HG03442 (cell line): ENCODE measurements around the gene NPPC.

Experiments used
- ATAC-seq: cut with Tn5 transposase; IDR thresholded peaks from one replicate; pipeline ENCODE4 v1.9.1; 2021; ENCODE audit warnings: mild to moderate bottlenecking, moderate library complexity; ENCODE audit not compliant: unreplicated experiment

NPPC gene

DNA sequence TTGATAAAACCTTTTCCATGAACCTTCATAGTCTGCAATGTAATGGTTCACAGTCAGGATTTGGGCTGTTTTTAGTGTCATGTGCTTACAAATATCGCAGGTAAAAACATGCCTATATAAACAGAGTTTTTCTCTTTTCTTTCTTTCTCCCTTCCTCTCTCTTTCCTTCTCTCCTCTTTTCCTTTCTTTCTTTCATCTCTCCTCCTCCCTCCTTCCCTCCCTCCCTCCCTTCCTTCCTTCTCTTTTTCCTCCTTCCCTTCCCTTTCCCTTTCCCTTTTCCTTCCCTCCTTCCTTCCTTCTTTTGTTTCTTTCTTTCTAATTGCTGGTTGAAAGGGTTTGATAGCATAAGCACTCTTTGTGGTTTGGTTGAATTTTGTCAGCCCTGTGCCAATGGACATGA lies 9.6 kb upstream of the NPPC start:
- no peak for ATAC-seq

GRCh38 chr2:231935207-231935524 lies 9.0 kb upstream of the NPPC start:
- ATAC-seq, result no peak

GRCh38 chr2:231934441-231935206 lies 8.4 kb upstream of the NPPC start:
- no peak for ATAC-seq

GRCh38 chr2:231933916-231934401 lies 7.8 kb upstream of the NPPC start:
- no peak for ATAC-seq

DNA sequence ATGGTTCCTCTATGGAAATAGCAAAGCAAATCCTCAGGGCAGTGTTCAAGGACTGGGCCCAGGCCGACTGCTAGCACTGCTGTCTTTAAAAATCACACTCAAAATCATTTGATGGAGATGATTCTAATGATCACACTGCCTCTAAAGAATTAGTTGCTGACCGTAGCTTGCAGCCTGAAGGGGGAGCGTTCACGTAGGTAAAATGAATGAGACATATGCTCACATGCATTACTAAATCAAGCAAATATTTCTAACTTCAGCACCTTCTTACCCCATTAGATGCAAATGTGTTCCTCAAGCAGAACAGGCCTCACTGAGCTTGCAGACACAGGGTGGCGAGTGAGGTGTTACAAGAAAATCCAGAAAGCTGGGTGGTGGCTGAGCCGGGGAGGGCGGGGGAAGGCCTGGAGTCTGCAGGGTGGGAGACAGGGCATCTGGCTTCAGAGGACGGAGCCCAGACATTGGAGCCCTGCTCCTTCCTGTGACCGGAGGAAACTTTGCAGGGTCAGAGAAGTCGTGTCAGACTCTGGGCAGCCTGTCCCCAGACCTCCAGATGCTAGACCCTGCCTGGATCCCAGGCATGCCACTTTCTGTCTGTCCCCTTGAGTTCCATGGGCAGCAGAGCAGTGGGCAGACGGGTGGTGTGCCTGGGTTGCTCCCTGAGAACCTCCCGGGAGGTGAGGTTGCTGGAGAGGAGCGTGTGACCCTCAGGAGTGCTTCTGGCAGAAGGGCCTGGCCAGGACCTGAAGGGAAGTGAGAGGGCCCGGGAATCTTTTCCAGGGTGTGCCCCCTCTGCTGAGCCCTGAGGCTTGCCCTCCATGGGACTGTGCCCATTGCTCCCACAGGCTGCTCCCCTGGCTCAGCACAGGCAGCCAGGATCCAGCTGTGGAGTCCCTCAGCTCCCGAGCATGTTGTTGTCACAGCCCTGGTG lies 7.1 kb upstream of the NPPC start:
- no peak for ATAC-seq

- ATAC-seq, result no peak
Measured at GRCh38 chr2:231932711-231932970, 6.4 kb upstream of the NPPC start.

GRCh38 chr2:231931481-231931915 lies 5.3 kb upstream of the NPPC start:
- no peak for ATAC-seq

- ATAC-seq, result no peak
Measured at GRCh38 chr2:231930593-231931281, 4.5 kb upstream of the NPPC start.

DNA sequence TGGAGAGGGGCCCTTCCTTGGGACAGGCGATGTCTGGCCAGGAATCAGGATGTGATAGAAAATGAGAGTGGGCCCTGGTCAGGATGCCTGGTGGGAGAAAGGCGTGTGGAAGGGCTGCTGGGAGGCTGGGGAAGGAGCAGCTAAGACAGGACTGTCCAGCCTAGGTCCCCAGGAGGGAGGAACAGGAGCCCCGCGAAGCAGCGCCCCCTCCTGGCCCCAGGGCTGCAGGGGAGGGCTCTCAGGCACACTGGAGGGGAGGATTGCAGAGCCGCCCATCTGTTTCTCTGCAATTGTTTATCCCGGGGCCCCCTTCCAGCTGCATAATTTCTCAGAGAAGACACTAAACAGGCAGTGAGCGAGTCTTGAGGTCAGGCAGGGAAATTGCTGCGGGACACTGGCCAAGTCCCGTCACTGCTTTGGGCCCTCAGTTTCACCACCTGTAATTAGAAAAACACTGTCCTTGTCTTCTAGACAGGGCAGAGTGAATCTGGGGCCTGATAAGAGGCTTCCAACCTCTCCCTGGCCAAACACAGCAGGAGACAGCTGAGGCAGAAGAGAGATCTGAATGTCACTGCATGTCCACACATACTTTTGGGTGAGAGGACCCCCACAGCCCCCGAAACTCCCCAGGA lies 3.9 kb upstream of the NPPC start:
- ATAC-seq, result no peak

DNA sequence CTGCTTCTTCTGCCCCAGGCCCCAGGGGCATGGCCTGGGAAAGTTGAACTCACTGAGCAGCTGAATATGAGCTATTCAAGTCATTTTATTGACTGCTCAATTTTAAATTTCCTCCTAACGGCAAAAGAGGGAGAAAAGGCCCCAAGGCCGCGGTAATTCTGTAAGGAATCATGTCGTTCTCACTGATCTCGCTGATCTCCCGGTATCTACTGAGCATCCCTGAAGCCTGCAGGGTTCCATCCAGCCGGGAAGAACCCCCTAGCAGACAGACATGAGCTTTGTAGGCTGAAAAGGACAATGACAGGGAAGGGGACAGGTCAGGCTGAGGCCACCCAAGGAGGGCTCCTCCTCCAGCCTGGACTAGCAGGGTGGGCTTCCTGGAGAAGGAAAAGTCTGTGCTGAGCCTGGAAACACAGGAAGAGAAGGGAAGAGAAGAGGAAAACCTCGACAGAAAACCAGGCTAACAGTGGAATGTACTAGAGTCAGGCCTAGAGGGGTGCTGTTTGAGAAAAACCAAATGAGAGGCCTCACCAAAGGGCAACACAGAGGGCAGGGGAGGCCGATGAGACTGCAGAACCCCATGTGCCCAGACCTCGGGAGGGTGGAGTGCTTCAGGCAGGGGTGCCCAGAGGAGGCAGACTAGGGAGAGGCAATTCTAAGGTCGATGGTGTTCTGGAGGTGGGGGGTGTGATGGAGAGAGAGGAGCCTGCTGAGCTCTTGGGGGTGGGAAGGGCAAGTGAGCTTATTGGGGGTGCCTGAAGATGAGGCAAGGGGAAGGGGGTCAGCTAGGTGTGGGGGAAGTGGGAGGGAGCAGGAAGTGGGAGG lies 2.9 kb upstream of the NPPC start:
- no peak for ATAC-seq

DNA sequence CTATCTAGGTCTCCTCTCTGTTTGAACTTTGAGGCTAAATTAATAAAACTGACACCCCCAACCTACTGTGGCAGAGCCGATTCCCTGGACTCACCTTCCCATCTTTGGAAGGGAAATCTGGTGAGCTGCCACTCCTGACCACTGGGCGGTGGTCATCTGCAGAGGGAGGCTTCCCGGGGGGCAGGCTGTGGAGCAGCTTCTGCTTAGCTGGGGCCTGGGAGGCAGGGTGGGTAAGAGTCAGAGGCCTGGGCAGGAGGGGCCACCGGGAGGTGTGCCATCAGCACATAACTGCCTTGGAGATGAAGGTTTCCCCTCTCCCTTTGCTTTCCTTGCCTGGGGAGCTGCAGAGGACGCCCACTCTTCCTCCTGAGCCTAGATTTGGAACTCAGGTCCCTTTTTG lies 2.3 kb upstream of the NPPC start:
- no peak for ATAC-seq

- ATAC-seq, result no peak
Measured at GRCh38 chr2:231927566-231927890, 1.3 kb upstream of the NPPC start.

GRCh38 chr2:231926761-231927565 lies 767 bp upstream of the NPPC start:
- no peak for ATAC-seq

DNA sequence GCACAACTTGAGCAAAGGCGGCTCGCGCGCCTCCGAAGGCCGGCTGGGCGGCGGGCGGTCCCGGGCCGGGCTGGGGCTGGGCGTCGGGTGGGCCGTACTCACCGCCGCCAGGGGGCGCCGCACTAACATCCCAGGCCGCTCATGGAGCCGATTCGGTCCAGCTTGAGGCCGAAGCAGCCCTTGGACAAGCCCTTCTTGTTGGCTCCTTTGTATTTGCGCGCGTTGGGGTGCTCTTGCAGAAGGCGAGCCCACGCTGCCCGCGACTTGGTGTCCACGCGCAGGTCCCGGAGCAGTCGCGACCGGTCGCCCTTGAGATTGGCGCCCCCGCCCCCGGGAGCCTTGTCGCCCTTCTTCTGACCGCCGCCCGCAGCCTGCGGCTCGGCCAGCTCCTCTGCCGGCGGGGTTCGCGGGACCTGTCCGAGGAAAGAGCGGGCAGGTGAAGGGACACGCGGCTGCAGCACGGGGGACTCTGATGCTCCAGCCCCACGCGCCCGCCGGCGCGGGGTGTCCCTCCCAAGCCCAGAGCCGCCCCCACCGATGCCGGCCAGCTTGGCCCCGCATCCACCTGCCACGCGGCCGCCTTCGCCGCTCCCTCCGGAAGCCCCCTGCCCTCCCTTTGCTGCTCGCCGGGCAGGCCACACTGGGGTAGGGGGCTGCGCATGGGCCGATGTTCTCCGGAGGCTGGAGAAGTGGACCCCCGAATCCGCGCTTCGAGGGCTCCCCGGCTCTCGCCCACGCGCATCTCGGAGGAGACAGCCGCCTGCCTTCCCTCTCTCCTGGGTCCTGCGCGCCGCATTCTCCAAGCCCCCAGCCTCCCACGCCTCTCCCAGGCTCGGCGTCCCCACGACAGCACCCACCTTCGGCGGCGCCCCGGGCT lies 655 bp downstream of the NPPC start:
- ATAC-seq, result peak; percentile 61

GRCh38 chr2:231924889-231925275 lies 1.3 kb downstream of the NPPC start:
- ATAC-seq, result peak; percentile 7

DNA sequence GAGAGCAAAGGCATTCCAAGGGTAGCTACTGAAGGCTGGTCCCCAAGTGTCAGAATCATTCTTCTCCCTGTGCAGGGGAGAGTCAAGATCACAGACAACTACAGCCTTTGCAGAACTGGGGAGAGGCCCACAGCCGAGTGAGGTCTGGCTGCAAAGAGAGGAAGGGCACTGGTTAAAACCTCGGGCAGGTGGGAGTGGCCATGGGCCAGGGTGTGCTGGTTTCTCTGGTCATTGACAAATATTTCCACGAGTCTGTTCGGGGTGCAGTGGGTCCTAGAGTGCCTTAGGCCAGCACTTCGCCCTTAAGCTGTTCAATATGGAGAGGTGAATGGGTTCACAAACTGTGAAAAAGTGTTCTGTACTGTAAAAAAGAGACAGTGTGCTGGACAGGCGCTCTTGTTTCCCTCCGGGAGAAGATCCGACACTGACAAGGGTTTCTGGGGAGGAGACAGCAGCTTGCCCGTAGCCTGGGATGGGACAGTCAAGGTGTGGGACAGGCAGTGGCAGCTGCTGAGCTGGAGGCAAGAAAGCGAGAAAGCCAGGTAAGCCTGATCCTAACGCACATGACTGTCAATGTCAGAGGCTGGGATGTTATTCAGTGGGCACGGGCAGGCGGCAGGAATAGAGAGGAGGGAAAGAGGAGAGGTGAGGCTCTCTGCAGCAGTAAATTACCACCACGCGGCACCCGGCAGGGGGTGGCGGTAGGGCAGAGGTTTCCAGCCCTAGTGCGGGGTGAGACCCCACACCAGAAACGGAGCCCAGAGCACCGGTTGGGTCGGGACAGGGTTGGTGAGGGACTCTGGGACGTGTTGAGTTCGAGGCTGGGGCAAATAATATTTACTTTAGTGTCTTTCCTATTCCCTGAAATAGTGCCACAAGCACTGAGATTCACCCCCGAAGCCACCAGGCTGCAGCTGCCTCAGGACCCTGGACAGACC lies 2.0 kb downstream of the NPPC start:
- ATAC-seq, result no peak

DNA sequence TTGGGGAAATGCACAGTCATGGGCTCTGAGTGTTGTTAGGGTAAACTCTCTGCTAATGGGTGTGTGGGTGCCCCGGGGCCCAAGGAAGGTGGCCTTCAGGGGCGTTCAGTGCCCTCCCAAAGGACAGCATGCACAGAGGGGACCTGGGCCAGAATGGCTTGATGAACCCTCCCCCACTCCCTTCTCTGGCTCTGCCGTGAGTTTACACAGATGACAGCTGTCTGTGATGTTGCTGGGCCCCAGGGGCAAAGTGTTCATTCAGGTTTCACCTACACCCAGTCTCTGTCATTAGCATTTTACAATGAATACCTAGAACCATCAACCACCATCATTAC lies 3.2 kb downstream of the NPPC start:
- ATAC-seq, result no peak
